Measurements from ENCODE around the gene TMEM86A.

DNA sequence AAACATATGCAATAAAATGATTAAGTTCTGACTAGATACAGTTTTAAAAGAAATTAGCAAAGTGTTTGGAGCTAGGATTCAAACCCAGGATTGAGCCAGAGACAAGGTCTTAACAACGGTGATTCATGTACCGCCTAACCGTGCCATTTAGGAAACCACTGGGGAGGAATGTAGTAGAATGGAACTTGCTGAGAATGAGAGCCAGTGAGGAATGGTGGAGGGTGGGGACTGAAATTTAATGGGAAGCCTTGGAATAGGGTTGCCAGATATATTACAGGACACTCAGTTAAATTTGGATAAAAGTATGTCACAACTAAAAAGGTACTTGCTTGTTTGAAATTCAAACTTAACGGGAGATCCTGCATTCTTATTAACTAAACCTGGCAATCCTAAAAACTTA lies 30.4 kb upstream of the TMEM86A start:
- TF ChIP-seq, protein P1, sequence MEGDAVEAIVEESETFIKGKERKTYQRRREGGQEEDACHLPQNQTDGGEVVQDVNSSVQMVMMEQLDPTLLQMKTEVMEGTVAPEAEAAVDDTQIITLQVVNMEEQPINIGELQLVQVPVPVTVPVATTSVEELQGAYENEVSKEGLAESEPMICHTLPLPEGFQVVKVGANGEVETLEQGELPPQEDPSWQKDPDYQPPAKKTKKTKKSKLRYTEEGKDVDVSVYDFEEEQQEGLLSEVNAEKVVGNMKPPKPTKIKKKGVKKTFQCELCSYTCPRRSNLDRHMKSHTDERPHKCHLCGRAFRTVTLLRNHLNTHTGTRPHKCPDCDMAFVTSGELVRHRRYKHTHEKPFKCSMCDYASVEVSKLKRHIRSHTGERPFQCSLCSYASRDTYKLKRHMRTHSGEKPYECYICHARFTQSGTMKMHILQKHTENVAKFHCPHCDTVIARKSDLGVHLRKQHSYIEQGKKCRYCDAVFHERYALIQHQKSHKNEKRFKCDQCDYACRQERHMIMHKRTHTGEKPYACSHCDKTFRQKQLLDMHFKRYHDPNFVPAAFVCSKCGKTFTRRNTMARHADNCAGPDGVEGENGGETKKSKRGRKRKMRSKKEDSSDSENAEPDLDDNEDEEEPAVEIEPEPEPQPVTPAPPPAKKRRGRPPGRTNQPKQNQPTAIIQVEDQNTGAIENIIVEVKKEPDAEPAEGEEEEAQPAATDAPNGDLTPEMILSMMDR (IDR thresholded peaks at IDR 0.05), result no peak
- no peak for TF ChIP-seq POLR2A (IDR thresholded peaks at IDR 0.05)
